VCaP (cell line): ENCODE measurements around the gene MAPK9.

Source experiments
- H3K27ac ChIP-seq: fragments of 450-650 bp; 2 replicates; pipeline ENCODE4 v1.5.1; 2017
- TF ChIP-seq, protein P1 (sequence below): fragments of 450-650 bp; conservative IDR thresholded peaks from 2 replicates; pipeline ENCODE4 v1.5.1; 2017; ENCODE audit warnings: mild to moderate bottlenecking, moderate library complexity

Gene MAPK9

DNA sequence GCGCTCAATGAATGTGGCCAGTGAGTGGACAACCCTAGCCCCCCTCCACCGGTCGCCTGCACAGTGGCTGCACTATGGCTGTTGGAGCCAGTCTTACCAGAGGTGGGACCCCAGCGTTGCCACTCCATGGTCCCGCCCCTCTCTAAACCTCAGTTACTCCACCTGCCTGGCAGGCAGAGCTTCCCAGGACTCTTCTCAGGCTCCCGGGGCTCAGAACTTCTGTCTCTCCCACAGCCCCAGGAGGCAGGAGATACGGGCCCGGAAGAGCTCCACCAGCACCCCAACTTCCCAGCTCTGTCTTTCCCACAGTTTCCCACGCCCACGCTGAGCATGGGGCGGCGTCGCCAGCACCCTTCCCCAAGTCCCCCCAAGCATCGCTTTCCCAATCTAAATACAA lies 83.8 kb downstream of the MAPK9 start:
- TF ChIP-seq, protein P1, sequence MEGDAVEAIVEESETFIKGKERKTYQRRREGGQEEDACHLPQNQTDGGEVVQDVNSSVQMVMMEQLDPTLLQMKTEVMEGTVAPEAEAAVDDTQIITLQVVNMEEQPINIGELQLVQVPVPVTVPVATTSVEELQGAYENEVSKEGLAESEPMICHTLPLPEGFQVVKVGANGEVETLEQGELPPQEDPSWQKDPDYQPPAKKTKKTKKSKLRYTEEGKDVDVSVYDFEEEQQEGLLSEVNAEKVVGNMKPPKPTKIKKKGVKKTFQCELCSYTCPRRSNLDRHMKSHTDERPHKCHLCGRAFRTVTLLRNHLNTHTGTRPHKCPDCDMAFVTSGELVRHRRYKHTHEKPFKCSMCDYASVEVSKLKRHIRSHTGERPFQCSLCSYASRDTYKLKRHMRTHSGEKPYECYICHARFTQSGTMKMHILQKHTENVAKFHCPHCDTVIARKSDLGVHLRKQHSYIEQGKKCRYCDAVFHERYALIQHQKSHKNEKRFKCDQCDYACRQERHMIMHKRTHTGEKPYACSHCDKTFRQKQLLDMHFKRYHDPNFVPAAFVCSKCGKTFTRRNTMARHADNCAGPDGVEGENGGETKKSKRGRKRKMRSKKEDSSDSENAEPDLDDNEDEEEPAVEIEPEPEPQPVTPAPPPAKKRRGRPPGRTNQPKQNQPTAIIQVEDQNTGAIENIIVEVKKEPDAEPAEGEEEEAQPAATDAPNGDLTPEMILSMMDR = no peak
- H3K27ac ChIP-seq = peak overlapping the region; percentile 75; the same call in 1 of the 2 replicates

DNA sequence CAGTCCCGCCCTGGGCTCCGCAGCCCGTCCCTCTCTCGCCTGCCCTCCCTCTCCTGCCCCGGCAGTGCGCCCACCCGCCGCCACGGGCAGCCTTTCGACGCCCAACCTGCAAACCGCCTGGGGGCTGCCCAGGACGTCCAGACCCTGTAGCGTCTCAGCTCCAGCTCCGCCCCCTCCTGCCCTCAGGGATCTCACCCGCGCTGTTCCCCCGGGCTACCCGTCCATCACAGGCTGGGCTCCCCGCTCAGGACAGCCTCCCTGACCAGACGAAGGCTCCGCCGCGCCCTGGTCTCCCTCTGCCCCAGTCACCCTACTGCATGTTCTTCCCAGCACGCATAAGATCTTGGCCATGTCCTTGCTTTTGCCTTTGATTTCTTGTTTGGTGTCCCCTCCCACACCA lies 84.3 kb downstream of the MAPK9 start:
- H3K27ac ChIP-seq = no peak overlapping the region
- TF ChIP-seq, protein P1 = no peak

DNA sequence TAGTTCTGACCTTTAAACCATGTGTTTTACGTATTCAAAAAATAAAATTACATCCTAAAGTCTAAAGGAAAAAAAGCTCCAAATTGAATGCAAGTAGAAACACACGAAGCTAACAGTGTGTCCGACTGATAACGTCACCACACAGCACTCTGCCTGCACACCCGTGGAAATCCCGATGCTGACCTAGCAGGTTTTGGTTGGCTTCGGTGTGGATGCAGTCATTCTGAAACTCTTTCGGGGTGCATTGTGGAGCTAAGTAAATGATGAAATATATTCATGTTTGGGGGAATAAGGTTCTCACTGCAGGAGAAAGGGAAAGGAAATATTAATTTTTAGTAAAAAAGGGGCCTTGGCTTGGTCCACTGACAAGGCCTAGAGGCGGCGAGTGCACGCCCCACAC lies 84.9 kb downstream of the MAPK9 start:
- no peak overlapping the region for H3K27ac ChIP-seq
- TF ChIP-seq, protein P1 = no peak

DNA sequence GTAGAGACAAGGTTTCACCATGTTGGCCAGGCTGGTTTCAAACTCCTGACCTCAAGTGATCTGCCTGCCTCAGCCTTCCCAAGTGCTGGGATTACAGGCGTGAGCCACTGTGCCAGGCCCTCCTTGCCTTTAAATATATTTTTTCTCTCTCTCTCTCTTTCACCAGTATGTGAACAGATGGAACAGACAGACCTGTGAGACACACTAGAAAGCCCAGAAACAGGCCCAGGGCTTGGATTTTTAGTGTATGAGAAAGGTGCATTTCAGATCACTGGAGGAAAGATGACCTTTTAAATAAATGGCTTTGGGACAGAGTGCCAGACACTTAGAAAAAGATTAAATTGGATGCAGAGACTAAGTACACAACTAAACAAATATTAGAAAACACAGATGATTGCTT lies 86.0 kb downstream of the MAPK9 start:
- H3K27ac ChIP-seq = no peak overlapping the region; the same call in 1 of the 2 replicates
- TF ChIP-seq, protein P1 = no peak

DNA sequence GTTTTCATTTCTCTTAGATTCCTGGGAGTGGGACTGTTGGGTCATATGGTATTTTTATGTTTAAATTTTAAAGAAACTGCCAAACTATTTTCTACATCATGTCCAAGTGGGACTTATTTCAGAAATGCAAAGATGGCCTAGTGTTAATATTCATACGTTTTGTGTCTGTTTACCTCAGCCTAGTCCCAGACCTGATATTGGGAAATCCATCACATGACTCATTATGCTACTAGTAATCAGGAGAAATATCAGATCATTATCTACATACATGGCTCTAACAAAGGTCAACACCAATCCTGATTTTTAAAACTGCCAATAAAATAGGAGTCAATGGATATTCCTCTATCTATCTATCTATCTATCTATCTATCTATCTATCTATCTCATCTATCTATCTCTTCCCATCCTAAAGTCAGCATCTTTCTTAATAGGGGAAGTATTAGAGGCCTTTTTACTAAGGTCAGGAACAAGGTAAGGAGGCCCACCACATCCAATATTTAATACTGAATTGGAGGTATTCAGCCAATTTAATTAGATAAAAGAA lies 87.5 kb downstream of the MAPK9 start:
- H3K27ac ChIP-seq = no peak overlapping the region
- TF ChIP-seq, protein P1 = no peak

DNA sequence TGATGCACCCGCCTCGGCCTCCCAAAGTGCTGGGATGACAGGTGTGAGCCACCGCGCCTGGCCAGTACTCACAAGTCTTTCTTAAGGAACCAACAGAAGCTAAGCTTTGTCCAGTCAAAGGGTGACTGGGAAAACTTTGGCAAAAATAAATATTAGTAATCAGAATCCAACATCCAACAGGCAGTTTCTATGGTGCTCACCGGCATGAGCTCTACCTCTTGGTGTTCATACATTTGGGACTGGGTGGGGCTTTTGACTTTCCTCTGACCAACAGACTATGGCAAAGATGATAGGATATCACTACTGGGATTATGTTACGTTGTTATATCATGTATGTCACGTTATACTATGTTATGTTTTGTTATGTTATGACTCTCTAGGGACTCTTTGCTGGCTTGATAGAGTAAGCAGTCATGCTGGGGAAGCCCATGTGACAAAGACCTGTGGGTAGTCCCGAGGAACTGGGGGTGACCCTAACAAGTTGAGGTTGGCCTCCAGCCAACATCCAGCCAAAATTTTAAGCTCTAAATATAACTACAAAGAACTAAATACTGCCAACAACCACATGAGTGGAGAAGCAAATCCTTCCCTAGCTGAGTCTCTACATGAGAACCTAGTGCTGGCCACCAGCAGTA lies 88.8 kb downstream of the MAPK9 start:
- TF ChIP-seq, protein P1 = no peak

DNA sequence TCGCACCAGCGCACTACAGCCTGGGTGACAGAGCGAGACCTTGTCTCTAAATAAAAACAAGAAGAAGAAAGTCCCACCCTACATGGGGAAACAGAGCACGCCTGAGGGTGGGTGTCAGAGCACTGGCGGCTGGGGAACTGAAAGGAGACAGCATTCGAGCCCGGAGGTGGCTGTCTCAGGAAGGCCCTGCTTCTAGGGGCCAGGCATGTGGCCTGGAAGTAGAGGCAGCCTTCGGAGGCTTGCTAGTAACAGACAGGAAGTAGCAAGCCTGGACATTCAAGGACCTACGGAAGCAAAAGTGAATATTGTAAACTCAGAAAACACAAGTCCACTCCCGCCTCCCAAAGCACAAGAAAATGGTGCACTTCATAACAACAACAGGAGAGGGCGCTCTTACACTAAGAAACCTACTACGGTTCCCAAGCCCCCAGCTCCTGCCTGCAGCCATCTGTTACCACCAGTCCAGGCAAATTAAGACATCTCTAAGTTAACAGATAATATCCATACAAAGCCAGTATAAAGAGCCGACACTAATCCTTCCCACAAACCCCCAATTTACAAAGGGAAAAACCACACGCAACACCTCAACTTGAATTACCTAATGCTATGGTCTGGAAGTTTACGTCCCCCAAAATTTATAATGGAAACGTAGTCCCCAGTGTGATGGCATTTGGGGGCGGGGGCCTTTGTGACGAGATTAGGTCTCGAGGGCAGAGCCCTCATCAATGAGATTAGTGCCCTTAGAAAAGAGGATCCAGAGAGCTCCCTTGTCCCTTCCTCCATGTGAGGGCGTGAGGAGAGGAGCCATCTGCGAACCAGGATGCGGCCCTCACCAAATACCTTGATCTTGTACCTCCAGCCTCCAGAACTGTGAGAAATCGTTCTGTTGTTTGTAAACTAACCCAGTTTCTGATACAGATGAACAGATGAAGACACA lies 90.6 kb downstream of the MAPK9 start:
- no peak overlapping the region for H3K27ac ChIP-seq
- TF ChIP-seq, protein P1 = peak; percentile 62

More for the DNA sequence above, 88.8 kb downstream of the MAPK9 start:
- no peak overlapping the region for H3K27ac ChIP-seq
